Activated T-cell treated with anti-CD3 and anti-CD28 coated beads for 48 hours (primary cell): ENCODE results near the gene TRABD2B.

ENCODE experiments used
- DNase-seq: peaks from one replicate; pipeline ENCODE4 v3.0.0-alpha.2; 2020; ENCODE audit warnings: low read depth

TRABD2B gene

GRCh38 chr1:47774986-47775834, 222.0 kb downstream of the TRABD2B start:
- no peak for DNase-seq

- no peak for DNase-seq
These were observed 224.1 kb downstream of the TRABD2B start for GRCh38 chr1:47772960-47773682.

- DNase-seq, result no peak
These were observed 224.9 kb downstream of the TRABD2B start for GRCh38 chr1:47772281-47772680.

DNA sequence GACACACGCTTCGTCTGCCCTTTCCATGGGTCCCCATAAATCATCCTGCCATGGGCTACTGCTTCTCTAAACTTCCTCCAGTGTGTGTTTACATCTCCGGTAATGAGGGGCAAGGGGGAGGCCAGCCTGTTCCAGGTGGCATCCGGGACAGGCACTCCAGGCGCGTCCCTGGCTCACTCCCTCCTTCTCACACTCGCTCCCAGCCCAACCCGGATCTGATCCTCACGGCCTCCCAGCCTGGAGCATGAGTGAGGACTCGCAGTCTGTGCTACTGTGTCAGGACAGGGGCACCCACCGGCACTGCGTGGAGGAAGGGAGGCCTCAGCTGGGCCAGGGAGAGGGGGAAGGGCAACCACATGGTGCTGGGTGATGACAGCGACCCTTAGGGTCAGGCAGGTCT, 225.4 kb downstream of the TRABD2B start:
- no peak for DNase-seq

- no peak for DNase-seq
These were observed 227.2 kb downstream of the TRABD2B start for GRCh38 chr1:47769983-47770382.

GRCh38 chr1:47769295-47769694, 227.9 kb downstream of the TRABD2B start:
- no peak for DNase-seq

DNA sequence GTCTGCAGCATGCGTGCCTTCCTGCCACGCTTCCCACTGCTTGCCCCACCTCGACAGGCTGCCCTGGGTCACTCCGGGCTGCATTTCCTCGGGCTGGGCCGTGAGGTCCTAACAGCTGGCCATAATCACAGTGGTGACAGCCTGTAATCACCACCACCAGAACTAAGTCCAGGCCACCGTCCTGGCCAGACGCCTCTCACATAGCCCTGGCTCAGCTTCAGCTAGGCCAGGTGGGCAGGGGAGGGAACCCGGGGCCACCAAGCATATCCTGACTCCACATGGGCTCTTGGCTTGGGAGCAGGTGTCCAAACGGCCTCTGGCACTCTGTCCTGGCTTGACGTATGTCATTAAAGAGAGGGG, 229.5 kb downstream of the TRABD2B start:
- DNase-seq, result no peak

DNA sequence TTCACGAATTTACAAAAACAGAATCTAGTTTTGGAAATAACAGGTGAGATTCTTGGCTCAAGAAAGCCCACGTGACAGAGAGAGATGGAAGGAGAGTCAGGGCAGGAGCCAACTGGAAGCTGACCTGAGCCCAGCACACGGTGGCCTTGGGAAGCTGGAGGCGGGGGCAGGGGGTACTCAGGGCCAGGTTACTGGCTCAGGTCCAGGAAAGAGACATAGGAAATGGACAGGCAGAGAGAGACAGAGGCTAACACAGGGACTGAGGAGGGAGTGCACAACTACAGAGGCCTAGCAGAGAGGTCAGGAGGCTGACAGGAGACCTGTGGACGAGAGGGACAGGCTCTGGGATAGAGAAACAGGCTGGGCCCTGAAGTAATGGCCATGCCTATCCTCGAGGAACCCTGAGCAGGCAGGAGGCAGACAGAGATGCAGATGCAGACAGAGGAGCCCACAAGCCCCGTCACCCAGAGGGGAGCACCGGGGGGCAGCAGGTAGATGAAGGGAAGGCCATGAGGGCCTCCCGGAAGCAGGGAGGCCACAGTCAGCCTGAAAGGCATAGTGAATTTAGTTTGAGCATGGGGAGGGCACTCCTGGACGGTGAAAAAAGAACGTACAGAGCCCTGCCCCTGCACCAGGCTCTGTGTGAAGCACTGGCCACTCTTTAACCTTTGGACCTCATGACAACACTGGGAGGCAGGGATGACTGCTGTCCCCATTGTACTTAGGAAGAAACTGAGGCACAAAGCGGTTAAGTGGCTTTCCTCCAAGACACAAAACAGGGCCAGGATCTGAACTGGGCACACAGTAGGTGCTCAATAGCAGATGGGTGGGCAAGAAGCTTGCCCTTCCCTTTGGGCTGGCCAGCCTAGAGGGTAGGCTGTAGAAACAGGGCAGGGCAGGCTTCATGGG, 230.1 kb downstream of the TRABD2B start:
- no peak for DNase-seq

DNA sequence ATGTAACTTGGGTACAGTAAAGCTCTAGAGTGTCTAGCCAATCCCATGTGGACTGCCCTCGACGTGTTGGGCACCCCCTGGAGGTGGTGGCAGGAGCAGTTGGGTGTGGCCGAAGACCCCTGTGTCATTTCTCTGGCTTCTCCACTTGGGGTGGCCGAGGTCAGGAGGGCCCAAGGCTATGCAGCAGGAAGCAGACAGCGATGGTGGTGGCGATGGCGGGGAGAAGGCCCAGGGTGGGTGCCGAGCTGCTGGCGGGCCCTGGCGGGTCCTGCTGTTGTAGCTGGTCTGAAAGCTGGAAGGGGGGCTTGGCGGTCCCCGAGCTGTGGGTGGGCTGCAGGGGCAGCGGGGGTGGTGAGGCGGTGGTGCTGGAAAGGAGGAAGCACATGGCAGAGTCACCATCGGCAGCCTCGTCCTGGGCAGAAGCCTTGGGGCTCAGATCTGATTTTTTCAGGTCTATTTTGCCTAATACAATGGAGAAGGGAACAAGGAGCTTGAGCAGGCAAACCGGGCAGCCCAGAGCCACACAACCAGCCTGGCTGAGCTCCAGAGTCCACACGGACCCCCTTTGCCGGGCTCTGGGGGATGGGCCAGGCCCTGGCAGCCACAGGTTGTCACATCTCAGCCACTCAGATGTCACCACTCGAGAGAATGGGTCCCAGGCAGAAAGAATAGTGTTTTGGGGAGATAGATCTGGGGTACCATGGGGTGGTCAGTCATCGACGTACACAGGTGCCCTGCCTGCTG, 231.3 kb downstream of the TRABD2B start:
- no peak for DNase-seq

- DNase-seq, result no peak
These were observed 231.9 kb downstream of the TRABD2B start for GRCh38 chr1:47765236-47765635.

DNA sequence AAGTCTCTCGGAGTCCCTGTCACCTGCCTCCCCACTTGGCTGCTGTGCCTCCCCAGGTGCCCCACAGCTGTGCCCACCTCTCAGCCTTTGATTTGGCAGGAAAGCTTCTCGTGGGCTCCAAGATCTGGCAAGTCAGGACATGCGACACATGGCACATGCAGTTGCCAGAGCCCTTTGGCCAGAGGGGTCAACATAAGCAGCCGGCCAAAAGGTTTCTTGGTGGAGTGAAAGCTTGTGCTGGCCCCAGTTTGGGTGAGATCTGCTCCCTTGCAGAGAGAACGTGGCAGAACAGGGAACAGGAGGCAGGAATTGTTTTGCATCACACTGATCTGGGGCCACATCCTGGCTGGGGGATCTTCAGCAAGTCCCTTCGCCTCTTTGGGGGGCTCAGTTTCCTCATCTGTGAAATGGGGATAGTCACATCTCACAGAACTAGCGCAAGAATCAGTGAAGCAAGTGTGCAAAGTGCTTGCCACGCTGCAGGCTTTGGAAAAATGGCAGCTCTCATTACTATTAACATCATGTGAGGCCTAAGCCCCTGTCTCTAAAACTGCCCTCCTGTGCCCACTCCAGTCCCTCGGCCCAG, 232.6 kb downstream of the TRABD2B start:
- DNase-seq, result no peak

- DNase-seq, result no peak
These were observed 233.5 kb downstream of the TRABD2B start for GRCh38 chr1:47763591-47764171.

GRCh38 chr1:47761974-47762373, 235.2 kb downstream of the TRABD2B start:
- no peak for DNase-seq

GRCh38 chr1:47761201-47761930, 235.8 kb downstream of the TRABD2B start:
- DNase-seq, result no peak

GRCh38 chr1:47759936-47760629, 237.1 kb downstream of the TRABD2B start:
- DNase-seq, result no peak

GRCh38 chr1:47759251-47759935, 237.8 kb downstream of the TRABD2B start:
- no peak for DNase-seq

DNA sequence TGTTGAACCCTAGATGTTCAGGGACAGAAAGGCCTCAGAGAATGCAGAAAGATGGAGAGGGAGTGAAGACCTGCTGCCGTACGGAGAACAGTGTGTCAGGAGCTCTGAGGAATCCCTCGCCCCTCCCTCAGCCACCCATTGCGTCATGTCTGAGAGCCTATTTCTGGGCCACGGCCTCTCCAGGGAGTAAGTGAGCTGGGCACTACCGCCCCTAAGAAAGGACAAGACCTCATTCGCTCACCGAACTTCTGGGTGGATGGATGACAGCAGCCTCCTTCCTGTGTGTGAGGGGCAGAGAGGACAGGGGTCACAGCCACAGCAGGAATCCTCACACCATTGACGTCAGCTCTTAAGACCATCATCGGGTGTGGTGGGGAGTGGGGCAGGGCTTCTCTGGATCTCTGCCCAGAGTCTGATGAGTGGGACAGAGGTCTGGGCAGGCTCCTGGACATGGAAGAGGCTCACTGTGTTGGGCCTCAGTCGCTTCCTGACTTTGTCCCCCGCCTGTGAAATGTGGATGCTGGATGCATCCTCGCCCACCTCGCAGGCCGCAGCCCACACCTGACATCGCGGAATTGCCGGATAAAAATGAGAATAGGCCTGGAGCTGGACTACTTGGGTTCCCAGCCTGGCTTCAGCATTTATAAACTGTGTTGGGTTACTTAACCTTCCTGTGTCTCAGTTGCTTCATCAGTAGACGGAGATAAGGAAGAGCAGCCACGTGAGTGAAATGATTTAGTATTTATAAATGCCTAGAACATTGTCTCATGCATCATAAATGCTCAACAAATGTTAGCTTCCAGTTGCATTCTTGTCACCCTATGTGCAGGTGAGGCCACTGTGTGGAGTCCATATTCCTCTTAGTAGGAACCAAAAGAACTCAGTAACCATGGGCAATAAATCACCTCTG, 238.6 kb downstream of the TRABD2B start:
- no peak for DNase-seq
